Hematopoietic multipotent progenitor cell treated with erythropoietin and hydrocortisone succinate and interleukin-3 and kit ligand, for 4 days (in vitro differentiated cells): ENCODE results near the gene FLT4.

ENCODE experiments used
- DNase-seq: peaks from one replicate; pipeline ENCODE4 v3.0.0-alpha.2; 2015

The FLT4 gene

DNA sequence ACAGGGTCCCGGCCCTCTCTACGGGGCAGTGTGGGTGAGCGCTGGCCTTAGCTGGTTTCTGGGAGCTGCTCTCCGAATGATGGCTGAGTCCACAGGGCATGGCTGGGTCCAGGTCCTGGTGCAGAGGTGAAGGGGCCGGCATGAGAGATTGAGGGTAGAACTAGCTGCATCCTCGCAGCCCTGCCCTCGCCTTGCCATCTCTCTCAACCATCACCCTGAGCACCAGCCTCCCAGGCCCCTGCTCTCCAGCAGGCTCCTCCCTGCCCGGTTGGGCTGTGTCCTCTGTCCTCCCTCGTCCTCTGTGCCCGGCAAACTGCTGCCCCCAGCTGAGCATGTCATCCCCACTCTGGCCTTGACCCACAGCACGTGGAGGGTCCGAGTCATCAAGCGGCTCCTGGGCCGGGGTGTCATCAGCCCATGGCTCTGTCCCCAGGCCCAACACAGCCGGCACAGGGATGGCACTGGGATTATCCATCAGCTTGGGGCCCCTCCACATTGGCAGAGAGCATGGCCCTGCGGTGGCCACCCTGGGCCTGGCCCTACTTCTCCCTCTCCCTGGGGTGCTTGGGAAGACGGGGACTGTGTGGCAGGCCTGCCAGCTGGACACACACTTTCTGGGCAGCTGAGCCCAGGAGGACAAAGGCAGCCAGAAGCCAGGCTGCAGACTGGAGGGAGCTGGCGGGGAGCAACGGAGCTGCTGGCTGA, 8.4 kb downstream of the FLT4 start:
- no peak for DNase-seq

GRCh38 chr5:180640611-180640860, 8.9 kb downstream of the FLT4 start:
- no peak for DNase-seq

- DNase-seq: no peak
Observed at GRCh38 chr5:180639741-180640610, 9.4 kb downstream of the FLT4 start.

DNA sequence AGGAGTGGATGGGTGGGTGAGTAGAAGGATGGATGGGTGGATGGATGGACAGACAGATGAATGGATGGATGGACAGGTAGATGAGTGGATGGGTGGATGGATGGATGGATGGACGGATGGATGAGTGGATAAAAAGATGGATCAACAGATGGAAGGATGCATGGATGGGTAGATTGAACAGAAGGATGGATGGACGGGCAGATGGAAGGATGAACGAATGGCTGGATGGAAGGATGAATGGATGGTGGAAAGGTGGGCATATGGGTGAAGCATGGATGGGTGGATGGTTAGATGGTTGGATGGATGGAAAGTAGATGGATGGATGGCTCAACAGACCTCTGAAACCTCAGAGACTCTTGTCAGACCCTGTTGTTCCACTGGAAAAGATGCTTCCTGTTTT, 10.1 kb downstream of the FLT4 start:
- DNase-seq: no peak

GRCh38 chr5:180637962-180638680, 11.3 kb downstream of the FLT4 start:
- no peak for DNase-seq

- no peak for DNase-seq
Observed at GRCh38 chr5:180636403-180637075, 12.9 kb downstream of the FLT4 start.

DNA sequence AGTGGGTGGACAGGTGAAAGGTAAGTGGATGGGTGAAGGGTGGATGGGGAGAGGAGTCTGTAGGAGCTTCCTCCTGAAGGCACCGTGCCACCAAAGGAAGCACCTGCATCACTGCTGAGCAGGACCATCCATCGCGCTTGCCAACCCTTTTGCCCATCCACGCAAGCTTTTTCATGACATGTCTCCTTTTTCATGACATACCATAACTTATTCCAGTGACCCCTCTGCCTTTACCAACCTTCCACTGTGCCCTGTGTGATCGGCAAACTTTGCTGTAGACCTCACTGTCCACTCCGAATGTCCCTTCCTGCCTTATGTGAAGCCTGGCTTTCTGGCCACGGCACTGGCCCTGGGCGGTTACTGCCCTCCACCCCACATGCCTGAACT, 13.4 kb downstream of the FLT4 start:
- no peak for DNase-seq

DNA sequence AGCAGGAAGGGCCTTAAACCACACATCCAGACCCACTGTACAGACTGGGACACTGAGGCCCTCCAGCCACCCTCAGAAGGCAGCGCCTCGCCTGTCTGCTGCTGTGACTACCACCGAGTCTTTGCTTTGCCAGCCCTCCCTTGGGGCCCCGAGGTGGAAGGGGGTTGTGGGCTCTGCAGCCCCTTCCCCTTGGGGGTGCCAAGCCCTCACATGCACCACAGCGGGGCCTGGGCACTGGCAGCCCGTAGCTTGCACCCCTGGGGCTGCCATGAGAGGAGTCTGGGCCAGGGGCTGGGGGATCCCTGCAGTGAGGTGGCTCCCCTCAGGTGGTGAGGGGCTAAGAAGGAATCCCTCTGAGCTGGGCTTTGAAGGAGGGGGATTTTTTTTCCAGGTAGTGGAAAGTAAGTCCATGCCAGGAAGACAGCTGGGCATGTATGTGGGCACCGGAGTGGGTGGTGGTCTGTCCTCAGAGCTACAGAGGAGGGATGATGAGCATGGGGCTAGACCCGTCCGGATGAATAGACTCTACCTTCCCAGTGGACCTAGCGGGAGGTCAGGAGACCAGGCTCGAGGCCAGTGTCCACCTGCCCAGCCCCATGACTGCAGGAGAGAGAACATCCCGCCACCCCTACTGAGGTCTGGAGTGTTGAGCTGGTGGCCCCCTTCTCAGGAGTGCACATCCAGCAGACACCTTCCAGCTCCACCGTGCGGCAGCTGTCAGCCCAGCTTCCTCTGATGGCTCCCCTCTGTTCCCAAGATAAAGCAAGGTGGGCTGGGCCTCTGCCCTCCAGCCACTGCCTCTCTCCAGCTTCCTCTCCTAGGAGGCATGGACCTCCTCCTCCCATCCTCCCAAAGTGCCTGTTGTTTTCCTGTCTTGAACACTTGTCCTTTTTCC, 15.9 kb downstream of the FLT4 start:
- no peak for DNase-seq

DNA sequence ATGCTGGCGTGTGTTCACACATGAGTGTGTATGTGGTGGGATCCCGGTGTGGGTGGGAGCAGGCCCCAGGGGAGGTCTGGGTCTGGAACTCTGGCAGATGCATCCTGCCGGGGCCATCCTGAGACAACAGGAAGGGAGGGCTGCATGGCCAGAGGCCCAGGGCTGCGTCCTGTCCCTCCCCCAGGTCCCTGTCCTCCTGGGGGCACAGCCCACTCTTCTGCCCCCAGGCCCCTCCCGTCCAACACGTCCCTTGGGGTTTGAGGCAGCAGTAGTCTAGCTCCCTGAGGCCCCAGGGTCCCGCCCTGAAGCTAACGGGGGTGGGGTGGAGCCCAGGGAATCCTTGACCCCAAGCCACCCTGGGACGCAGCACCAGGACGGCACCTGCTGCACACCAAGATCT, 16.6 kb downstream of the FLT4 start:
- no peak for DNase-seq

- DNase-seq: no peak
Observed at GRCh38 chr5:180631549-180632383, 17.6 kb downstream of the FLT4 start.

DNA sequence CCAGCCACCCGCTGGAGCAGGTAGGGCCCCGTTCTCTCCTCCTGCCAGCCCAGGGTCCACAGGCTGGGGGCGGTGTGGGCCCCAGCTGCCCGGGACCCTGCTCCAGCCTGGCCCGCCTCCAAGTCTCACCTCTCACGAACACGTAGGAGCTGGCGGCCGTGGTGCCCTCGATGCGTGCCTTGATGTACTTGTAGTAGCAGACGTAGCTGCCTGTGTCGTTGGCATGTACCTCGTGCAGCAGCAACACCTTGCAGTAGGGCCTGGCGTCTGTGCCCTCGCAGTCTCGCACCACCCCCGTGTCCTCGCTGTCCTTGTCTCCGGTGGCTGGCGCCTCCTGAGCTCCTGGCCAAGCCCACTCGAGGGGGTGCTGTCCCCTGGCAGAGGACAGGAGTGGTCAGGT, 19.0 kb downstream of the FLT4 start:
- DNase-seq: no peak

DNA sequence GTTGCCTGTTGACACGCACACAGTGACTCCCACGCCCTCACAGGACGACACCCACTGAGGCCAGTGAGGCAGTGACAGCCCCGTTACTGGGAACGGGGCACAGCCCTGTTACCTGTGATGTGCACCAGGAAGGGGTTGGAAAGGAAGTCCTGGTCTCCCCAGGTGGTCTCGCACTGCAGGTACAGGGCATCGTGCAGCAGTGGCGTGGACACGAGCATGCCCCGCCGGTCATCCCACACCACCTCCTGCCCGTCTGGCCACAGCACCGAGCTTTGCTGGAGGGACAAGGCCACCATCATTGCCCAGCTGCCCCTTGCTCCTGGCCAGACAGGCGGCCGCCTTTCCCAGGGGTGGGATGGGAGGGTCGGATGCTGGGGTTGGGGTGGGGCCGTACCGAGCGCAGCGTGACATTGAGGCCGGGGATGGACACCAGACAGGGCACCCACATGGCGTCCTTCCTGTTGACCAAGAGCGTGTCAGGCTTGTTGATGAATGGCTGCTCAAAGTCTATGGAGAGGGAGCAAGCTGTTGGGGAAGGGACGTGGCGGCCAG, 19.5 kb downstream of the FLT4 start:
- DNase-seq: no peak

DNA sequence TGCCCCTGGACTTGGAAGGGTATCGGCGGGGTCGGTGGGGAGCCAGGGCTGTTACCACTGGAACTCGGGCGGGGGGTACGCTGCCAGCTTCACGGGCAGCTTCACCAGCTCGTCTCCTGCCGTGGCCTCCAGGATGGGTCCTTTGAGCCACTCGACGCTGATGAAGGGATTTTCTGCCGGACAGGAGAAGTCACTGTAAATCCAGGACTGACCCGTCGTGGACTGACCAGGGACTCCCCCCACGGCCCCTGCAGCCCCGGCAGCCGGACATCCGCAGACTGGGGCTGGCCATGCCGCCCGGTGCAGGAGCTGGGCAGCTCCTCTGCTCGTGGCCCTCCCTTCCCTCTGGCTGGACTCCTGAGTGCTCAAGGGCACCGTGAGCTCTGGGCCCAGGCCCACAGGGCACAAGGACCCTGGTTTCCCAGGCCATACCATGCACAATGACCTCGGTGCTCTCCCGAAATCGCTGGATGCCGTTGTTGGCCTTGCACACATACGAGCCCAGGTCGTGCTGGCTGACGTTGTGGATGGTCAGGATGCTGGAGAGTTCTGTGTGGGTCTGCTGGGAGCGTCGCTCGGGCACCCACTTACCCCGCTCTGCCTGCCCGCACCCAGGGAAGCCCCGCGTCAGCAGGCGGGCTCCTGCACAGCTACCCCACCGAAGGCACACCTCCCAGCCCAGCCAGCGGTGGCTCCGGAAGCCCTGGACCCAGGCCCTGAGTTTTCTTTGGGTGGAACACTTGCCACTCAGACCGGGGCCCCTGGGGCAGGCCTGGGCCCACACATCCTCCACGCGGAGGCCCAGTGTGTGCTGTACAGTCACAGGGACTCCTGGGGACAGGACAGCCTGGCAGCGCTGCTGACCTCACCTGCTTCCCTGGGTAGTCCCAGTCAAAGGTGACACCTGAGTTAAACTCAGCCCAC, 20.3 kb downstream of the FLT4 start:
- DNase-seq: no peak

- no peak for DNase-seq
Observed at GRCh38 chr5:180628211-180628610, 21.2 kb downstream of the FLT4 start.

DNA sequence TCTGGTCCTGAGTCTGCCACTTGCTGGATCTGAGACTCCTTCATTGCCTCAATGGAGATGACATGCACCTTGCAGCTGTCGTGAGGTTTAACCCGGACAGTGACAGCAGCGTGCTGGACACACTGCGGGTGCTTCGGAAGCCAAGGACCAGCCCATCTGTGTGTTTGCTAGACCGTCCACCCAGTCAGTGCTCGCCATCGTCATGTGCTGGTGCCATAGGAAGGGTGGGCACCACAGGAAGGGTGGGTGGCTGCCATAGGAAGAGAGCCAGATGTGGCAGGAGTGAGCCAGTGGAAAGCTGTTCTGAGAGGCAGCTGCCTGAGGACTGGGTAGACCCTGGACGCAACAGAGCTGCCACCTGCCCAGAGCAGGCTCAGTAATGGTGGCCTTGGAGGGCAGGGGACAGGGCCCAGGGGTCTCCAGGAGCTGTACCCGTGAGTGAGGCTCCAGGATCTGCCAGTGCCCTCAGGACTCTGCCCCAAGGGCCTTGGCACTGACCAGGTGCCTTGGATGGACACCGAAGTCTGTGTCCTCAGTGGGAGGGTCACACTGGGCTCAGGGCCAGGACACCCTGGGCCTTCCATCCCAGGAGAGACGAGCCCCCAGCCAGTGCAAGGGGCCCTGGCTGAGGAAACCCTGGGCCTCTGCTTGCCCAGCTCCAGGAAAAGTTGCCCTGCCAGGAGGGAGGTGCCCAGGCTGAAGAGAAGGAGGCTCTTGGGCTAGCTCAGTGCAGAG, 21.8 kb downstream of the FLT4 start:
- no peak for DNase-seq

GRCh38 chr5:180626661-180627385, 22.6 kb downstream of the FLT4 start:
- no peak for DNase-seq

GRCh38 chr5:180625791-180626660, 23.4 kb downstream of the FLT4 start:
- DNase-seq: no peak
